Measurements from ENCODE around the gene GOLIM4.

DNA sequence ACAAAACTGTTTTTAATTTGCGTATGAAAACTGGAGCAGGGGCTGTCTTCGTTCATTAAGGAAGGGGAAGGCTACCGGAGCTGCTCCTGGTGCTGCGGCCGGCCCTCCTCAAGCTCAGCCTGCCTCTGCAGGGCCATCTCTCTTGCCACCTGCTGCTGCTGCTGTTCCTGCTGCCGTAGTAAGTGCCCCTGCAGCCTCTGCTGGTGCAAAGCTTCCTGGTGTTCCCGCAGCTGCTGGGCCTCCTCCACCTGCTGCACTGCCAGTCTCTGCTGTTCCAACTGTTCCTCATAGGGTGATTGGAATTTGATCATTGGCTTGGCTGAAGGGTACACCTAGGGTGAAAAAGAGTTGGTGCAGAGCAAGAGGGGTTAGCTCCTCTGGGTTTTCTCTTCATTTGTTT, 66.0 kb downstream of the GOLIM4 start:
- no peak for TF ChIP-seq CREB1 (CRISPR knock-in tag; IDR thresholded peaks at IDR 0.05; ENCODE audit: low read depth)
- TF ChIP-seq, protein P1, sequence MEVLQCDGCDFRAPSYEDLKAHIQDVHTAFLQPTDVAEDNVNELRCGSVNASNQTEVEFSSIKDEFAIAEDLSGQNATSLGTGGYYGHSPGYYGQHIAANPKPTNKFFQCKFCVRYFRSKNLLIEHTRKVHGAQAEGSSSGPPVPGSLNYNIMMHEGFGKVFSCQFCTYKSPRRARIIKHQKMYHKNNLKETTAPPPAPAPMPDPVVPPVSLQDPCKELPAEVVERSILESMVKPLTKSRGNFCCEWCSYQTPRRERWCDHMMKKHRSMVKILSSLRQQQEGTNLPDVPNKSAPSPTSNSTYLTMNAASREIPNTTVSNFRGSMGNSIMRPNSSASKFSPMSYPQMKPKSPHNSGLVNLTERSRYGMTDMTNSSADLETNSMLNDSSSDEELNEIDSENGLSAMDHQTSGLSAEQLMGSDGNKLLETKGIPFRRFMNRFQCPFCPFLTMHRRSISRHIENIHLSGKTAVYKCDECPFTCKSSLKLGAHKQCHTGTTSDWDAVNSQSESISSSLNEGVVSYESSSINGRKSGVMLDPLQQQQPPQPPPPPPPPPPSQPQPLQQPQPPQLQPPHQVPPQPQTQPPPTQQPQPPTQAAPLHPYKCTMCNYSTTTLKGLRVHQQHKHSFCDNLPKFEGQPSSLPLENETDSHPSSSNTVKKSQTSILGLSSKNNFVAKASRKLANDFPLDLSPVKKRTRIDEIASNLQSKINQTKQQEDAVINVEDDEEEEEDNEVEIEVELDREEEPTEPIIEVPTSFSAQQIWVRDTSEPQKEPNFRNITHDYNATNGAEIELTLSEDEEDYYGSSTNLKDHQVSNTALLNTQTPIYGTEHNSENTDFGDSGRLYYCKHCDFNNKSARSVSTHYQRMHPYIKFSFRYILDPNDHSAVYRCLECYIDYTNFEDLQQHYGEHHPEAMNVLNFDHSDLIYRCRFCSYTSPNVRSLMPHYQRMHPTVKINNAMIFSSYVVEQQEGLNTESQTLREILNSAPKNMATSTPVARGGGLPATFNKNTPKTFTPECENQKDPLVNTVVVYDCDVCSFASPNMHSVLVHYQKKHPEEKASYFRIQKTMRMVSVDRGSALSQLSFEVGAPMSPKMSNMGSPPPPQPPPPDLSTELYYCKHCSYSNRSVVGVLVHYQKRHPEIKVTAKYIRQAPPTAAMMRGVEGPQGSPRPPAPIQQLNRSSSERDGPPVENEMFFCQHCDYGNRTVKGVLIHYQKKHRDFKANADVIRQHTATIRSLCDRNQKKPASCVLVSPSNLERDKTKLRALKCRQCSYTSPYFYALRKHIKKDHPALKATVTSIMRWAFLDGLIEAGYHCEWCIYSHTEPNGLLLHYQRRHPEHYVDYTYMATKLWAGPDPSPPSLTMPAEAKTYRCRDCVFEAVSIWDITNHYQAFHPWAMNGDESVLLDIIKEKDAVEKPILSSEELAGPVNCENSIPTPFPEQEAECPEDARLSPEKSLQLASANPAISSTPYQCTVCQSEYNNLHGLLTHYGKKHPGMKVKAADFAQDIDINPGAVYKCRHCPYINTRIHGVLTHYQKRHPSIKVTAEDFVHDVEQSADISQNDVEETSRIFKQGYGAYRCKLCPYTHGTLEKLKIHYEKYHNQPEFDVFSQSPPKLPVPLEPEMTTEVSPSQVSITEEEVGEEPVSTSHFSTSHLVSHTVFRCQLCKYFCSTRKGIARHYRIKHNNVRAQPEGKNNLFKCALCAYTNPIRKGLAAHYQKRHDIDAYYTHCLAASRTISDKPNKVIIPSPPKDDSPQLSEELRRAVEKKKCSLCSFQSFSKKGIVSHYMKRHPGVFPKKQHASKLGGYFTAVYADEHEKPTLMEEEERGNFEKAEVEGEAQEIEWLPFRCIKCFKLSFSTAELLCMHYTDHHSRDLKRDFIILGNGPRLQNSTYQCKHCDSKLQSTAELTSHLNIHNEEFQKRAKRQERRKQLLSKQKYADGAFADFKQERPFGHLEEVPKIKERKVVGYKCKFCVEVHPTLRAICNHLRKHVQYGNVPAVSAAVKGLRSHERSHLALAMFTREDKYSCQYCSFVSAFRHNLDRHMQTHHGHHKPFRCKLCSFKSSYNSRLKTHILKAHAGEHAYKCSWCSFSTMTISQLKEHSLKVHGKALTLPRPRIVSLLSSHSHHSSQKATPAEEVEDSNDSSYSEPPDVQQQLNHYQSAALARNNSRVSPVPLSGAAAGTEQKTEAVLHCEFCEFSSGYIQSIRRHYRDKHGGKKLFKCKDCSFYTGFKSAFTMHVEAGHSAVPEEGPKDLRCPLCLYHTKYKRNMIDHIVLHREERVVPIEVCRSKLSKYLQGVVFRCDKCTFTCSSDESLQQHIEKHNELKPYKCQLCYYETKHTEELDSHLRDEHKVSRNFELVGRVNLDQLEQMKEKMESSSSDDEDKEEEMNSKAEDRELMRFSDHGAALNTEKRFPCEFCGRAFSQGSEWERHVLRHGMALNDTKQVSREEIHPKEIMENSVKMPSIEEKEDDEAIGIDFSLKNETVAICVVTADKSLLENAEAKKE (CRISPR knock-in tag; IDR thresholded peaks at IDR 0.05) = no peak
- TF ChIP-seq POLR2AphosphoS5 (IDR thresholded peaks at IDR 0.05; ENCODE audit: low read depth) = no peak
- TF ChIP-seq, protein P2, sequence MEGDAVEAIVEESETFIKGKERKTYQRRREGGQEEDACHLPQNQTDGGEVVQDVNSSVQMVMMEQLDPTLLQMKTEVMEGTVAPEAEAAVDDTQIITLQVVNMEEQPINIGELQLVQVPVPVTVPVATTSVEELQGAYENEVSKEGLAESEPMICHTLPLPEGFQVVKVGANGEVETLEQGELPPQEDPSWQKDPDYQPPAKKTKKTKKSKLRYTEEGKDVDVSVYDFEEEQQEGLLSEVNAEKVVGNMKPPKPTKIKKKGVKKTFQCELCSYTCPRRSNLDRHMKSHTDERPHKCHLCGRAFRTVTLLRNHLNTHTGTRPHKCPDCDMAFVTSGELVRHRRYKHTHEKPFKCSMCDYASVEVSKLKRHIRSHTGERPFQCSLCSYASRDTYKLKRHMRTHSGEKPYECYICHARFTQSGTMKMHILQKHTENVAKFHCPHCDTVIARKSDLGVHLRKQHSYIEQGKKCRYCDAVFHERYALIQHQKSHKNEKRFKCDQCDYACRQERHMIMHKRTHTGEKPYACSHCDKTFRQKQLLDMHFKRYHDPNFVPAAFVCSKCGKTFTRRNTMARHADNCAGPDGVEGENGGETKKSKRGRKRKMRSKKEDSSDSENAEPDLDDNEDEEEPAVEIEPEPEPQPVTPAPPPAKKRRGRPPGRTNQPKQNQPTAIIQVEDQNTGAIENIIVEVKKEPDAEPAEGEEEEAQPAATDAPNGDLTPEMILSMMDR (conservative IDR thresholded peaks at IDR 0.05; ENCODE audit: low read depth in 2 of 2) = no peak; a peak in 1 of 4 replicates
- no peak for TF ChIP-seq EZH2 (IDR thresholded peaks at IDR 0.05; ENCODE audit: low read depth, unreplicated experiment)
- no peak for TF ChIP-seq JUNB (IDR thresholded peaks at IDR 0.05; ENCODE audit: unreplicated experiment)
- TF ChIP-seq ZNF331 (CRISPR knock-in tag; IDR thresholded peaks at IDR 0.05; ENCODE audit: low read depth) = no peak
- TF ChIP-seq ZNF114 (CRISPR knock-in tag; IDR thresholded peaks at IDR 0.05) = no peak
- TF ChIP-seq EZH2phosphoT487 (IDR thresholded peaks at IDR 0.05; ENCODE audit: unreplicated experiment) = no peak
- TF ChIP-seq, protein P3, sequence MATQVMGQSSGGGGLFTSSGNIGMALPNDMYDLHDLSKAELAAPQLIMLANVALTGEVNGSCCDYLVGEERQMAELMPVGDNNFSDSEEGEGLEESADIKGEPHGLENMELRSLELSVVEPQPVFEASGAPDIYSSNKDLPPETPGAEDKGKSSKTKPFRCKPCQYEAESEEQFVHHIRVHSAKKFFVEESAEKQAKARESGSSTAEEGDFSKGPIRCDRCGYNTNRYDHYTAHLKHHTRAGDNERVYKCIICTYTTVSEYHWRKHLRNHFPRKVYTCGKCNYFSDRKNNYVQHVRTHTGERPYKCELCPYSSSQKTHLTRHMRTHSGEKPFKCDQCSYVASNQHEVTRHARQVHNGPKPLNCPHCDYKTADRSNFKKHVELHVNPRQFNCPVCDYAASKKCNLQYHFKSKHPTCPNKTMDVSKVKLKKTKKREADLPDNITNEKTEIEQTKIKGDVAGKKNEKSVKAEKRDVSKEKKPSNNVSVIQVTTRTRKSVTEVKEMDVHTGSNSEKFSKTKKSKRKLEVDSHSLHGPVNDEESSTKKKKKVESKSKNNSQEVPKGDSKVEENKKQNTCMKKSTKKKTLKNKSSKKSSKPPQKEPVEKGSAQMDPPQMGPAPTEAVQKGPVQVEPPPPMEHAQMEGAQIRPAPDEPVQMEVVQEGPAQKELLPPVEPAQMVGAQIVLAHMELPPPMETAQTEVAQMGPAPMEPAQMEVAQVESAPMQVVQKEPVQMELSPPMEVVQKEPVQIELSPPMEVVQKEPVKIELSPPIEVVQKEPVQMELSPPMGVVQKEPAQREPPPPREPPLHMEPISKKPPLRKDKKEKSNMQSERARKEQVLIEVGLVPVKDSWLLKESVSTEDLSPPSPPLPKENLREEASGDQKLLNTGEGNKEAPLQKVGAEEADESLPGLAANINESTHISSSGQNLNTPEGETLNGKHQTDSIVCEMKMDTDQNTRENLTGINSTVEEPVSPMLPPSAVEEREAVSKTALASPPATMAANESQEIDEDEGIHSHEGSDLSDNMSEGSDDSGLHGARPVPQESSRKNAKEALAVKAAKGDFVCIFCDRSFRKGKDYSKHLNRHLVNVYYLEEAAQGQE (IDR thresholded peaks at IDR 0.05; ENCODE audit: unreplicated experiment) = no peak
- TF ChIP-seq, protein P4, sequence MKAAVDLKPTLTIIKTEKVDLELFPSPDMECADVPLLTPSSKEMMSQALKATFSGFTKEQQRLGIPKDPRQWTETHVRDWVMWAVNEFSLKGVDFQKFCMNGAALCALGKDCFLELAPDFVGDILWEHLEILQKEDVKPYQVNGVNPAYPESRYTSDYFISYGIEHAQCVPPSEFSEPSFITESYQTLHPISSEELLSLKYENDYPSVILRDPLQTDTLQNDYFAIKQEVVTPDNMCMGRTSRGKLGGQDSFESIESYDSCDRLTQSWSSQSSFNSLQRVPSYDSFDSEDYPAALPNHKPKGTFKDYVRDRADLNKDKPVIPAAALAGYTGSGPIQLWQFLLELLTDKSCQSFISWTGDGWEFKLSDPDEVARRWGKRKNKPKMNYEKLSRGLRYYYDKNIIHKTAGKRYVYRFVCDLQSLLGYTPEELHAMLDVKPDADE (IDR thresholded peaks at IDR 0.05) = no peak
- no peak for TF ChIP-seq NANOG (IDR thresholded peaks at IDR 0.05; ENCODE audit: borderline replicate concordance)
- TF ChIP-seq STAT1 (IDR thresholded peaks at IDR 0.05; ENCODE audit: unreplicated experiment) = no peak
